ENCODE results near the gene HELQ. TPM values are rescaled to one million over a fixed set of nuclear protein-coding genes. Genes with fewer than 3 reads are reported as not detected.

Gene HELQ
- total and polyA plus RNA-seq, 2 of the 13 experiments (the other 11 are each of a cell fraction or from before 2014, with no cell fraction given): 6.6 to 10.8 TPM

DNA sequence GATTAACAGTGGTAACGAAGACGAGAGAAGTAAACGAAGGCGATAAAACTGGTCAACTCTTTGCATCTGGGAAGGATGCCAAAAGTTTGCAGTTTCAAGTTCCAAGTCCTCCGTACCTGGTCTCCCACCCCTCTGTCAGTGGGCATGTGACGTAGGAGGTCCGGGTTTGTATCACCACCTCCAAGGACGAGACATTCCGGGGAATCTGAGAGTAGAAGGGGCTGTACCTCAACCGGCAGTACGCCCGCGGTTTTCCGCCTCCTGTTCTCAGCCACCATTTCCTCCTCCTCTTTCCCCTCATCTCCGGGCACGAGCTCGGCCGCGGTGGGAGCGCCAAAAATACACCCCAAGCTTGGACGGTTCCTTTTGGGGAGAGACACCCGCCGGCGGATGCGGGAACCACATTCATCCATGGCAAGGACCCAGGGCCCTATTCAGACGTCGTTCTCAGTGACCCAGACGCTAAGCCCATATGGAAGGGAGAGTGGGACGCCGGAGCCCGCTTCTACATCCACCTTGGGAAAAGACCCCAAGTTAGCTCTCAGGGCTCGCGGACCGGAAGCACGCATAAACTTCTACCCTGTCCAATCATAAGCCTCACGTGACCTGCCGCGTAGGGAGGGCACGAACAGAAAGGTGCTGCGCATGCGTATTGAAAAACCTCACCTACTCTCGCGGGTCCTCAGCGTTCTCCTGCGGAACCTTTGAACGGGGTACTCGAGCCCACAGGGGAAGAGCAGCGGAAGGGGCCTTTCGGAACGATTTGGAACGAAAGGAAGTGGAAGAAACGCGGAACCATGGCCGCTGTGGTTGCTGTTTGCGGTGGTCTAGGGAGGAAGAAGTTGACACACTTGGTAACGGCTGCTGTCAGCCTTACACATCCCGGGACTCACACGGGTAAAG is at the start of gene HELQ, which contains the start of gene MRPS18C (continued):
- TF ChIP-seq, protein P1, sequence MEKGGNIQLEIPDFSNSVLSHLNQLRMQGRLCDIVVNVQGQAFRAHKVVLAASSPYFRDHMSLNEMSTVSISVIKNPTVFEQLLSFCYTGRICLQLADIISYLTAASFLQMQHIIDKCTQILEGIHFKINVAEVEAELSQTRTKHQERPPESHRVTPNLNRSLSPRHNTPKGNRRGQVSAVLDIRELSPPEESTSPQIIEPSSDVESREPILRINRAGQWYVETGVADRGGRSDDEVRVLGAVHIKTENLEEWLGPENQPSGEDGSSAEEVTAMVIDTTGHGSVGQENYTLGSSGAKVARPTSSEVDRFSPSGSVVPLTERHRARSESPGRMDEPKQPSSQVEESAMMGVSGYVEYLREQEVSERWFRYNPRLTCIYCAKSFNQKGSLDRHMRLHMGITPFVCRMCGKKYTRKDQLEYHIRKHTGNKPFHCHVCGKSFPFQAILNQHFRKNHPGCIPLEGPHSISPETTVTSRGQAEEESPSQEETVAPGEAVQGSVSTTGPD (CRISPR knock-in tag; IDR thresholded peaks at IDR 0.05): no peak
- TF ChIP-seq, protein P2, sequence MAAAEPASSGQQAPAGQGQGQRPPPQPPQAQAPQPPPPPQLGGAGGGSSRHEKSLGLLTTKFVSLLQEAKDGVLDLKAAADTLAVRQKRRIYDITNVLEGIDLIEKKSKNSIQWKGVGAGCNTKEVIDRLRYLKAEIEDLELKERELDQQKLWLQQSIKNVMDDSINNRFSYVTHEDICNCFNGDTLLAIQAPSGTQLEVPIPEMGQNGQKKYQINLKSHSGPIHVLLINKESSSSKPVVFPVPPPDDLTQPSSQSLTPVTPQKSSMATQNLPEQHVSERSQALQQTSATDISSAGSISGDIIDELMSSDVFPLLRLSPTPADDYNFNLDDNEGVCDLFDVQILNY (CRISPR knock-in tag; conservative IDR thresholded peaks at IDR 0.05): no peak; the same call in 1 of the 2 replicates
- TF ChIP-seq, protein P3, sequence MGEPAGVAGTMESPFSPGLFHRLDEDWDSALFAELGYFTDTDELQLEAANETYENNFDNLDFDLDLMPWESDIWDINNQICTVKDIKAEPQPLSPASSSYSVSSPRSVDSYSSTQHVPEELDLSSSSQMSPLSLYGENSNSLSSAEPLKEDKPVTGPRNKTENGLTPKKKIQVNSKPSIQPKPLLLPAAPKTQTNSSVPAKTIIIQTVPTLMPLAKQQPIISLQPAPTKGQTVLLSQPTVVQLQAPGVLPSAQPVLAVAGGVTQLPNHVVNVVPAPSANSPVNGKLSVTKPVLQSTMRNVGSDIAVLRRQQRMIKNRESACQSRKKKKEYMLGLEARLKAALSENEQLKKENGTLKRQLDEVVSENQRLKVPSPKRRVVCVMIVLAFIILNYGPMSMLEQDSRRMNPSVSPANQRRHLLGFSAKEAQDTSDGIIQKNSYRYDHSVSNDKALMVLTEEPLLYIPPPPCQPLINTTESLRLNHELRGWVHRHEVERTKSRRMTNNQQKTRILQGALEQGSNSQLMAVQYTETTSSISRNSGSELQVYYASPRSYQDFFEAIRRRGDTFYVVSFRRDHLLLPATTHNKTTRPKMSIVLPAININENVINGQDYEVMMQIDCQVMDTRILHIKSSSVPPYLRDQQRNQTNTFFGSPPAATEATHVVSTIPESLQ (CRISPR knock-in tag; conservative IDR thresholded peaks at IDR 0.05): 0 out of 2 replicates have a peak, but pooled peaks have one; percentile 57
- peak; percentile 27; the same call in 1 of the 2 replicates for TF ChIP-seq NFKB2 (CRISPR knock-in tag; IDR thresholded peaks at IDR 0.05; ENCODE audit: borderline replicate concordance)
- TF ChIP-seq POLR2AphosphoS2 (IDR thresholded peaks at IDR 0.05; ENCODE audit: low read depth, low read length): 0 out of 2 replicates have a peak, but pooled peaks have one; percentile 57
- TF ChIP-seq SIN3B (IDR thresholded peaks at IDR 0.05; ENCODE audit: low read length): peak; percentile 96
- TF ChIP-seq, protein P4, sequence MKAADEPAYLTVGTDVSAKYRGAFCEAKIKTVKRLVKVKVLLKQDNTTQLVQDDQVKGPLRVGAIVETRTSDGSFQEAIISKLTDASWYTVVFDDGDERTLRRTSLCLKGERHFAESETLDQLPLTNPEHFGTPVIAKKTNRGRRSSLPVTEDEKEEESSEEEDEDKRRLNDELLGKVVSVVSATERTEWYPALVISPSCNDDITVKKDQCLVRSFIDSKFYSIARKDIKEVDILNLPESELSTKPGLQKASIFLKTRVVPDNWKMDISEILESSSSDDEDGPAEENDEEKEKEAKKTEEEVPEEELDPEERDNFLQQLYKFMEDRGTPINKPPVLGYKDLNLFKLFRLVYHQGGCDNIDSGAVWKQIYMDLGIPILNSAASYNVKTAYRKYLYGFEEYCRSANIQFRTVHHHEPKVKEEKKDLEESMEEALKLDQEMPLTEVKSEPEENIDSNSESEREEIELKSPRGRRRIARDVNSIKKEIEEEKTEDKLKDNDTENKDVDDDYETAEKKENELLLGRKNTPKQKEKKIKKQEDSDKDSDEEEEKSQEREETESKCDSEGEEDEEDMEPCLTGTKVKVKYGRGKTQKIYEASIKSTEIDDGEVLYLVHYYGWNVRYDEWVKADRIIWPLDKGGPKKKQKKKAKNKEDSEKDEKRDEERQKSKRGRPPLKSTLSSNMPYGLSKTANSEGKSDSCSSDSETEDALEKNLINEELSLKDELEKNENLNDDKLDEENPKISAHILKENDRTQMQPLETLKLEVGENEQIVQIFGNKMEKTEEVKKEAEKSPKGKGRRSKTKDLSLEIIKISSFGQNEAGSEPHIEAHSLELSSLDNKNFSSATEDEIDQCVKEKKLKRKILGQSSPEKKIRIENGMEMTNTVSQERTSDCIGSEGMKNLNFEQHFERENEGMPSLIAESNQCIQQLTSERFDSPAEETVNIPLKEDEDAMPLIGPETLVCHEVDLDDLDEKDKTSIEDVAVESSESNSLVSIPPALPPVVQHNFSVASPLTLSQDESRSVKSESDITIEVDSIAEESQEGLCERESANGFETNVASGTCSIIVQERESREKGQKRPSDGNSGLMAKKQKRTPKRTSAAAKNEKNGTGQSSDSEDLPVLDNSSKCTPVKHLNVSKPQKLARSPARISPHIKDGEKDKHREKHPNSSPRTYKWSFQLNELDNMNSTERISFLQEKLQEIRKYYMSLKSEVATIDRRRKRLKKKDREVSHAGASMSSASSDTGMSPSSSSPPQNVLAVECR (CRISPR knock-in tag; IDR thresholded peaks at IDR 0.05; ENCODE audit: borderline replicate concordance): peak; percentile 94
- TF ChIP-seq NKX3-1 (CRISPR knock-in tag; IDR thresholded peaks at IDR 0.05): peak; percentile 31; the same call in 1 of the 2 replicates
- TF ChIP-seq ZKSCAN5 (CRISPR knock-in tag; IDR thresholded peaks at IDR 0.05): no peak
